Mesenchymal stem cell (in vitro differentiated cells and primary cell): ENCODE measurements around the gene NFE2L1.
A peak's percentile ranks its signal among the peaks of the same experiment; 100 is the strongest.

ENCODE experiments used
- DNase-seq: peaks from one replicate; pipeline ENCODE4 v3.0.0-alpha.2; 2013
- H2AFZ ChIP-seq: one replicate; pipeline ENCODE4 v1.6.1; 2013; ENCODE audit warnings: low read depth, mild to moderate bottlenecking, control low read depth, inconsistent platforms, low read length, moderate library complexity
- H2AK5ac ChIP-seq: 2 replicates; pipeline ENCODE4 v1.6.1; 2013; ENCODE audit warnings: low read length, moderate library complexity, mild to moderate bottlenecking, inconsistent platforms; ENCODE audit not compliant: severe bottlenecking
- H2BK120ac ChIP-seq: one replicate; pipeline ENCODE4 v1.6.1; 2013; ENCODE audit warnings: low read depth, mild to moderate bottlenecking, inconsistent platforms, low read length, moderate library complexity
- H2BK12ac ChIP-seq, 2 experiments: one replicate each; pipeline ENCODE4 v1.6.1; 2013; ENCODE audit warnings: inconsistent platforms in 2 of 2, low read length in 2 of 2, mild to moderate bottlenecking in 2 of 2, moderate library complexity in 2 of 2, control low read depth in 1 of 2
- H2BK15ac ChIP-seq: one replicate; pipeline ENCODE4 v1.6.1; 2013; ENCODE audit warnings: mild to moderate bottlenecking, low read depth, inconsistent platforms; ENCODE audit not compliant: poor library complexity, severe bottlenecking
- H2BK5ac ChIP-seq: 2 replicates; pipeline ENCODE4 v1.6.1; 2013; ENCODE audit warnings: low read depth, mild to moderate bottlenecking, low read length, control low read depth, inconsistent platforms; ENCODE audit not compliant: poor library complexity, severe bottlenecking
- H3K14ac ChIP-seq, 2 experiments: one replicate each; pipeline ENCODE4 v1.6.1; 2013; ENCODE audit warnings: inconsistent platforms in 2 of 2, low read length in 2 of 2, control low read depth in 1 of 2, mild to moderate bottlenecking in 1 of 2, moderate library complexity in 1 of 2
- H3K18ac ChIP-seq, 2 experiments: one replicate each; pipeline ENCODE4 v1.6.1; 2013; ENCODE audit warnings: inconsistent platforms in 2 of 2, low read length in 2 of 2, control low read depth in 1 of 2, low read depth in 1 of 2, mild to moderate bottlenecking in 1 of 2
- H3K23ac ChIP-seq, 2 experiments: one replicate each; pipeline ENCODE4 v1.6.1; 2013; ENCODE audit warnings: inconsistent platforms in 2 of 2, low read length in 2 of 2, mild to moderate bottlenecking in 2 of 2, moderate library complexity in 2 of 2, control low read depth in 1 of 2
- H3K27ac ChIP-seq: 2 replicates; pipeline ENCODE4 v1.5.1; 2013; ENCODE audit warnings: mild to moderate bottlenecking, moderate library complexity, low read length, control low read depth, inconsistent platforms; ENCODE audit not compliant: poor library complexity, severe bottlenecking
- H3K27me3 ChIP-seq, 2 experiments: 2 replicates each; pipeline versions ENCODE4 v1.6.1 to v1.7.0; 2013; ENCODE audit warnings: low read length in 2 of 2, mild to moderate bottlenecking in 2 of 2, moderate library complexity in 2 of 2, control low read depth in 1 of 2, inconsistent platforms in 1 of 2; ENCODE audit not compliant: control insufficient read depth in 1 of 2, insufficient read depth in 1 of 2
- H3K36me3 ChIP-seq, 2 experiments: 2 replicates each; pipeline versions ENCODE4 v1.6.1 to v1.7.0; 2013; ENCODE audit warnings: low read length in 2 of 2, control low read depth in 1 of 2, inconsistent platforms in 1 of 2, low read depth in 1 of 2, mild to moderate bottlenecking in 1 of 2; ENCODE audit not compliant: insufficient read depth in 2 of 2, control insufficient read depth in 1 of 2
- H3K4ac ChIP-seq, 2 experiments: one replicate each; pipeline ENCODE4 v1.6.1; 2013; ENCODE audit warnings: inconsistent platforms in 2 of 2, low read length in 2 of 2, mild to moderate bottlenecking in 2 of 2, moderate library complexity in 2 of 2, control low read depth in 1 of 2, low read depth in 1 of 2
- H3K4me1 ChIP-seq: 2 replicates; pipeline ENCODE4 v1.6.1; 2013; ENCODE audit warnings: low read depth, low read length, control low read depth; ENCODE audit not compliant: control insufficient read depth, insufficient read depth
- H3K4me2 ChIP-seq: 2 replicates; pipeline ENCODE4 v1.6.1; 2013; ENCODE audit warnings: low read length, mild to moderate bottlenecking, inconsistent platforms; ENCODE audit not compliant: poor library complexity, severe bottlenecking
- H3K4me3 ChIP-seq, 2 experiments: 2 replicates each; pipeline versions ENCODE4 v1.5.1 to v1.7.0; 2013; ENCODE audit warnings: low read length in 2 of 2, mild to moderate bottlenecking in 2 of 2, control low read depth in 1 of 2, low read depth in 1 of 2; ENCODE audit not compliant: insufficient read depth in 1 of 2
- H3K79me1 ChIP-seq: replicated peaks from 2 replicates; pipeline ENCODE4 v1.6.1; 2013; ENCODE audit warnings: mild to moderate bottlenecking, control low read depth, low read length, inconsistent platforms; ENCODE audit not compliant: poor library complexity, severe bottlenecking
- H3K9ac ChIP-seq: 2 replicates; pipeline ENCODE4 v1.7.0; 2013; ENCODE audit warnings: mild to moderate bottlenecking, low read length, moderate library complexity
- H3K9me3 ChIP-seq: 2 replicates; pipeline ENCODE4 v1.7.0; 2013; ENCODE audit warnings: mild to moderate bottlenecking, low read length; ENCODE audit not compliant: control insufficient read depth
- H4K8ac ChIP-seq: one replicate; pipeline ENCODE4 v1.6.1; 2013; ENCODE audit warnings: inconsistent platforms, mild to moderate bottlenecking, low read length, moderate library complexity
- H4K91ac ChIP-seq: one replicate; pipeline ENCODE4 v1.6.1; 2013; ENCODE audit warnings: mild to moderate bottlenecking, low read length, inconsistent platforms
- WGBS: methylation state at CpG from one replicate; pipeline ENCODE4 v1.1.7; 2013; ENCODE audit warnings: mixed read lengths; 5-methylcytosine and 5-hydroxymethylcytosine counted together

NFE2L1 gene

GRCh38 chr17:48058393-48059124, 10.4 kb downstream of the NFE2L1 start:
- Histone ChIP-seq H3K9ac (no peak overlapping the region), H3K4me2 (no peak overlapping the region), H3K4me1 (peaks cover 27% of the 10 kb centered on the region), H4K8ac (no peak overlapping the region), H4K91ac (no peak overlapping the region), H3K4ac (no peak overlapping the region), H2AK5ac (no peak overlapping the region), H3K4me3 (no peak overlapping the region), H2BK15ac (no peak overlapping the region), H2AFZ (no peak overlapping the region), H2BK12ac (no peak overlapping the region), H3K27me3 (no peaks in the 10 kb centered on the region), H2BK120ac (no peak overlapping the region), H3K14ac (no peak overlapping the region), H3K23ac (no peak overlapping the region), H3K27ac (no peak overlapping the region), H2BK5ac (no peak overlapping the region), H3K79me1 (peaks cover 42% of the 10 kb centered on the region), H3K18ac (no peak overlapping the region), H3K36me3 (peaks cover 63 to 83% of the 10 kb centered on the region in 2 experiments), H3K9me3 (no peaks in the 10 kb centered on the region)
- DNase-seq: no peak
- WGBS: 97% methylated on average over 10 of the region's 11 CpGs

DNA sequence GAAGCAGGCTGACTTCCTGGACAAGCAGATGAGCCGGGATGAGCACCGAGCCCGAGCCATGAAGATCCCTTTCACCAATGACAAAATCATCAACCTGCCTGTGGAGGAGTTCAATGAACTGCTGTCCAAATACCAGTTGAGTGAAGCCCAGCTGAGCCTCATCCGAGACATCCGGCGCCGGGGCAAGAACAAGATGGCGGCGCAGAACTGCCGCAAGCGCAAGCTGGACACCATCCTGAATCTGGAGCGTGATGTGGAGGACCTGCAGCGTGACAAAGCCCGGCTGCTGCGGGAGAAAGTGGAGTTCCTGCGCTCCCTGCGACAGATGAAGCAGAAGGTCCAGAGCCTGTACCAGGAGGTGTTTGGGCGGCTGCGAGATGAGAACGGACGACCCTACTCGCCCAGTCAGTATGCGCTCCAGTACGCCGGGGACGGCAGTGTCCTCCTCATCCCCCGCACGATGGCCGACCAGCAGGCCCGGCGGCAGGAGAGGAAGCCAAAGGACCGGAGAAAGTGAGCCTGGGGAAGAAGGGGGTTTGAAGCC, 11.0 kb downstream of the NFE2L1 start:
- Histone ChIP-seq H2AK5ac (no peak overlapping the region), H3K4ac (no peak overlapping the region), H2BK12ac (no peak overlapping the region), H3K36me3 (peaks cover 66 to 82% of the 10 kb centered on the region in 2 experiments), H3K4me2 (no peak overlapping the region), H2BK120ac (no peak overlapping the region), H2BK15ac (no peak overlapping the region), H3K9me3 (no peaks in the 10 kb centered on the region), H3K4me1 (peaks cover 23% of the 10 kb centered on the region), H3K23ac (no peak overlapping the region), H3K27me3 (no peaks in the 10 kb centered on the region), H4K8ac (no peak overlapping the region), H3K27ac (no peak overlapping the region), H3K9ac (no peak overlapping the region), H3K14ac (no peak overlapping the region), H3K4me3 (no peak overlapping the region), H4K91ac (no peak overlapping the region), H3K18ac (no peak overlapping the region), H2BK5ac (no peak overlapping the region), H2AFZ (no peak overlapping the region), H3K79me1 (peaks cover 44% of the 10 kb centered on the region)
- no peak for DNase-seq
- 97% methylated on average over 32 of the region's 32 CpGs for WGBS

- Histone ChIP-seq H3K14ac (no peak overlapping the region), H3K18ac (no peak overlapping the region), H3K4ac (peak overlapping the region in 1 of 2 experiments; percentile 24), H2AFZ (no peak overlapping the region), H3K23ac (no peak overlapping the region), H2BK120ac (no peak overlapping the region), H4K8ac (no peak overlapping the region), H3K79me1 (peaks cover 44% of the 10 kb centered on the region), H3K9me3 (no peaks in the 10 kb centered on the region), H3K4me1 (peaks cover 13% of the 10 kb centered on the region), H3K4me2 (no peak overlapping the region), H2BK15ac (no peak overlapping the region), H3K36me3 (peaks cover 66 to 90% of the 10 kb centered on the region in 2 experiments), H2BK5ac (no peak overlapping the region), H3K27ac (no peak overlapping the region), H2BK12ac (no peak overlapping the region), H2AK5ac (no peak overlapping the region), H3K27me3 (no peaks in the 10 kb centered on the region), H3K9ac (peak overlapping the region; percentile 72), H3K4me3 (no peak overlapping the region), H4K91ac (peak overlapping the region; percentile 40)
- WGBS: 88% methylated on average over 6 of the region's 7 CpGs
- no peak for DNase-seq
Measured at GRCh38 chr17:48060249-48060648, 12.1 kb downstream of the NFE2L1 start.

DNA sequence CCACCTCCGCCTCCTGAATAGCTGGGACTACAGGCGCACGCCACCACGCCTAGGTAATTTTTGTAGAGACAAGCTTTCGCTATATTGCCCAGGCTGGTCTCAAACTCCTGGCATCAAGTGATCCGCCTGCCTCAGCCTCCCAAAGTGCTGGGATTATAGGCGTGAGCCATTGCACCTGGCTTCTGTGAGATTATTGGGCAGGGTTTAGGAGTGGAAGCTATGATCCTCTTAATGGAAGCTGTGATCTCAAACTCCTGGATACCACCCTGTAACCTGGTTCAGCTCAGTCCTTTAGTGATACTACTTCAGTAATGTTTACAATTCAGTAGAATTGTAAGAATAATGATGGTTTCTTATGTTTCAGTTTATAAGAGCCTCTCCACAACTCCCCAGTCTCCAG, 14.1 kb downstream of the NFE2L1 start:
- WGBS: 95% methylated on average over 7 of the region's 7 CpGs

More for the DNA sequence above, 14.1 kb downstream of the NFE2L1 start:
- Histone ChIP-seq H2BK120ac (no peak overlapping the region), H2BK15ac (no peak overlapping the region), H3K4me2 (no peak overlapping the region), H4K91ac (no peak overlapping the region), H3K79me1 (peaks cover 39% of the 10 kb centered on the region), H2BK5ac (no peak overlapping the region), H4K8ac (no peak overlapping the region), H3K18ac (no peak overlapping the region), H3K27me3 (no peaks in the 10 kb centered on the region), H2AFZ (no peak overlapping the region), H3K23ac (no peak overlapping the region), H3K4me3 (no peak overlapping the region), H3K27ac (no peak overlapping the region), H3K14ac (no peak overlapping the region), H2BK12ac (no peak overlapping the region), H2AK5ac (no peak overlapping the region), H3K9me3 (no peaks in the 10 kb centered on the region), H3K4me1 (peaks cover 6% of the 10 kb centered on the region), H3K36me3 (peaks cover 52 to 85% of the 10 kb centered on the region in 2 experiments), H3K9ac (no peak overlapping the region), H3K4ac (no peak overlapping the region)
- DNase-seq: no peak
